Thyroid gland (tissue), 4 donors: Measurements from ENCODE around the gene CDH23. TPM values are rescaled to one million over a fixed set of nuclear protein-coding genes. Genes with fewer than 3 reads are reported as not detected.

ENCODE experiments used
- DNase-seq, 2 donors: peaks; one replicate each; pipeline ENCODE4 v3.0.0-alpha.2; 2019
- H3K27ac ChIP-seq, 3 donors: fragments of 200-600 bp; sonication (generic); 1 replicate in 2 of 3; 2 replicates in 1 of 3; pipeline ENCODE4 v1.5.1; 2016 to 2019; ENCODE audit warnings: mild to moderate bottlenecking in 1 of 3, moderate library complexity in 1 of 3
- H3K27me3 ChIP-seq: fragments of 200-600 bp; sonication (generic); one replicate; pipeline ENCODE4 v1.5.1; 2019
- H3K36me3 ChIP-seq, 2 donors: fragments of 200-600 bp; sonication (generic); one replicate each; pipeline ENCODE4 v1.5.1; 2016 to 2019
- H3K4me1 ChIP-seq, 2 donors: fragments of 200-600 bp; sonication (generic); one replicate each; pipeline ENCODE4 v1.5.1; 2017 to 2019
- H3K4me3 ChIP-seq, 3 donors: fragments of 200-600 bp; sonication (generic); replicated peaks in 1 of 3; 1 replicate in 2 of 3; 2 replicates in 1 of 3; pipeline ENCODE4 v1.5.1; 2016; ENCODE audit warnings: mild to moderate bottlenecking in 1 of 3
- H3K9me3 ChIP-seq: fragments of 200-600 bp; sonication (generic); one replicate; pipeline ENCODE4 v1.5.1; 2017
- POLR2A ChIP-seq, 2 donors: fragments of 450-650 bp; IDR thresholded peaks; one replicate each; pipeline ENCODE4 v1.6.1; 2017; ENCODE audit warnings: antibody characterized with exemption in 2 of 2, mild to moderate bottlenecking in 2 of 2, moderate library complexity in 1 of 2
- WGBS, 2 donors: methylation state at CpG; one replicate each; pipeline ENCODE4 v1.1.5; 2017; 5-methylcytosine and 5-hydroxymethylcytosine counted together
- intact Hi-C: fragments of 100-400 bp; cut with DNase I; formaldehyde crosslinking; loops from one replicate; pipeline ENCODE4 v1.15.1; 2023
- total RNA-seq, 4 donors: library from RNA; depleted of rRNA; stranded (reverse); fragments of >200 nt; gene quantifications; one replicate each; pipeline ENCODE4 v1.2.3, GENCODE V29; 2016
- TF ChIP-seq, protein P1 (sequence below), 6 experiments: fragments of 200-600 bp in 3 of 6; fragments of 450-650 bp in 3 of 6; sonication (generic) in 3 of 6; IDR thresholded peaks; one replicate each; pipeline ENCODE4 v1.5.1; 2016 to 2019; ENCODE audit warnings: antibody characterized with exemption in 6 of 6, mild to moderate bottlenecking in 2 of 6, inconsistent platforms in 1 of 6, moderate library complexity in 1 of 6

CDH23 gene
- total RNA-seq, 4 donors from 2014 or later = 3.0 to 4.2 (median 3.9) TPM

DNA sequence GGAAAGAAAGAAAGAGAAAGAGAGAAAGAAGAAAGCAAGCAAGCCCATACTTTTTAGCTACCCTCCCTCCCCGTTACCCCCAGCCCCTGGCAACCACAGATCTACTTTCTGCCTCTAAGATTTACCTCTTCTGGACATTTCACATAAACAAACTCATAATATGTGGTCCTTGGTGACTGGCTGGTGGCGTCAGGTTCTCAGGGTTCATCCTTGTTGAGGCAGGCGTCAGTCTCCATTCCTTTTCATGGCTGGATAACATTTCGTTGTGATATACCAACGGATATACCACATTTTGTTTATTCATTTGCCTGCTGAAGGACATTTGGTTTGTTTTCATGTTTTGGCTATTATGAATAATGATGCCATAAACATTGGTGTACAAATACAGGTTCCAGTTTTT lies 30.5 kb downstream of the CDH23 start:
- Histone ChIP-seq H3K4me1 (no peaks in the 10 kb centered on the region), H3K9me3 (no peaks in the 10 kb centered on the region), H3K36me3 (no peaks in the 10 kb centered on the region), H3K4me3 (no peak overlapping the region), H3K27me3 (no peaks in the 10 kb centered on the region), H3K27ac (no peak overlapping the region)
- TF ChIP-seq, protein P1, sequence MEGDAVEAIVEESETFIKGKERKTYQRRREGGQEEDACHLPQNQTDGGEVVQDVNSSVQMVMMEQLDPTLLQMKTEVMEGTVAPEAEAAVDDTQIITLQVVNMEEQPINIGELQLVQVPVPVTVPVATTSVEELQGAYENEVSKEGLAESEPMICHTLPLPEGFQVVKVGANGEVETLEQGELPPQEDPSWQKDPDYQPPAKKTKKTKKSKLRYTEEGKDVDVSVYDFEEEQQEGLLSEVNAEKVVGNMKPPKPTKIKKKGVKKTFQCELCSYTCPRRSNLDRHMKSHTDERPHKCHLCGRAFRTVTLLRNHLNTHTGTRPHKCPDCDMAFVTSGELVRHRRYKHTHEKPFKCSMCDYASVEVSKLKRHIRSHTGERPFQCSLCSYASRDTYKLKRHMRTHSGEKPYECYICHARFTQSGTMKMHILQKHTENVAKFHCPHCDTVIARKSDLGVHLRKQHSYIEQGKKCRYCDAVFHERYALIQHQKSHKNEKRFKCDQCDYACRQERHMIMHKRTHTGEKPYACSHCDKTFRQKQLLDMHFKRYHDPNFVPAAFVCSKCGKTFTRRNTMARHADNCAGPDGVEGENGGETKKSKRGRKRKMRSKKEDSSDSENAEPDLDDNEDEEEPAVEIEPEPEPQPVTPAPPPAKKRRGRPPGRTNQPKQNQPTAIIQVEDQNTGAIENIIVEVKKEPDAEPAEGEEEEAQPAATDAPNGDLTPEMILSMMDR (IDR thresholded peaks at IDR 0.05) = no peak
- no peak for TF ChIP-seq POLR2A (IDR thresholded peaks at IDR 0.05)
- intact Hi-C loops = no loop called here
- 85% methylated on average over 5 of the region's 5 CpGs for WGBS, 2 donors
- no peak for DNase-seq

DNA sequence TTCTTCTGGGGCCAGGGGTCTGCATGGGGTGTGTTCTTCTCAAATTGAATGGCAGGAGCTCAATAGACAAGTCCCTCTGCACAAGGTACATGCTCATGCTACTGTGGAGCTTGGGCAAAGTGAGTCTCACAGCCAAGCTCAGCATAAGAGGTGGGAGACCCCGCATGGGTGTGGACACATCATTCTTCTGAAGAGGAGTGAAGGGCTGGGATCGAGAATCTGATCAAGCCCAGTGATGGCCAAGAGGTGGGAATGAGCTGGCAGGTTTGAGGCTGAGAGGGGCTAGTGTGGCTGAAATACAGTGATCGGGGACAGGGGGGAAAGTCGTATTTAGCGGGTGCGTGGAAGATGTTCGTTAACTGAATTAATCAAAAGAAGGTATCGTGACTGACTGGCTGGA lies 32.6 kb downstream of the CDH23 start:
- no peak overlapping the region for H3K4me3 ChIP-seq
- no peaks in the 10 kb centered on the region for H3K4me1 ChIP-seq
- intact Hi-C loops = no loop called here
- no peak overlapping the region for H3K27ac ChIP-seq
- H3K27me3 ChIP-seq = no peaks in the 10 kb centered on the region
- H3K9me3 ChIP-seq = no peaks in the 10 kb centered on the region
- 96% methylated on average over 7 to 8 of the region's 8 CpGs for WGBS, 2 donors
- H3K36me3 ChIP-seq = no peaks in the 10 kb centered on the region
- no peak for DNase-seq
- TF ChIP-seq, protein P1 (IDR thresholded peaks at IDR 0.05) = no peak
- no peak for TF ChIP-seq POLR2A (IDR thresholded peaks at IDR 0.05)

DNA sequence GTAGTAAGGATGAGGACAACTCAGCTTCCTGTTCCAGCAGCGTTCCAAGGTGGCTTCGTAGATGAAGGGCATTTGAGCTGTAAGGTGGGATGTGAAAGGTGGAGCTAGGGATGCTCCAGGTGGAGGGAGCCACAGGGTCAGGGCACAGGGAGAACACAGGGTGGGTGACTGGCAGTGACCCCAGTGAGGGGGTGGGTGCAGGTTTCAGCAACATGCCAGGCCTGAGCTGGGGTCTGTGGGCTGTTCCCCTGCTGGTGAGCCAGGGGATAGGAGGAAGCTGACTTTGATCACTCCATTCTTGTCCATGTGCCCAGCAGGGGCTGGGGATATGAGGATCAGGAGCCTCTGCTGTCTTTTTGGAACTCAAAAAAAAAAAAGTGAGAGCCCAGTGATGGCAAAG lies 33.2 kb downstream of the CDH23 start:
- intact Hi-C loops = no loop called here

DNA sequence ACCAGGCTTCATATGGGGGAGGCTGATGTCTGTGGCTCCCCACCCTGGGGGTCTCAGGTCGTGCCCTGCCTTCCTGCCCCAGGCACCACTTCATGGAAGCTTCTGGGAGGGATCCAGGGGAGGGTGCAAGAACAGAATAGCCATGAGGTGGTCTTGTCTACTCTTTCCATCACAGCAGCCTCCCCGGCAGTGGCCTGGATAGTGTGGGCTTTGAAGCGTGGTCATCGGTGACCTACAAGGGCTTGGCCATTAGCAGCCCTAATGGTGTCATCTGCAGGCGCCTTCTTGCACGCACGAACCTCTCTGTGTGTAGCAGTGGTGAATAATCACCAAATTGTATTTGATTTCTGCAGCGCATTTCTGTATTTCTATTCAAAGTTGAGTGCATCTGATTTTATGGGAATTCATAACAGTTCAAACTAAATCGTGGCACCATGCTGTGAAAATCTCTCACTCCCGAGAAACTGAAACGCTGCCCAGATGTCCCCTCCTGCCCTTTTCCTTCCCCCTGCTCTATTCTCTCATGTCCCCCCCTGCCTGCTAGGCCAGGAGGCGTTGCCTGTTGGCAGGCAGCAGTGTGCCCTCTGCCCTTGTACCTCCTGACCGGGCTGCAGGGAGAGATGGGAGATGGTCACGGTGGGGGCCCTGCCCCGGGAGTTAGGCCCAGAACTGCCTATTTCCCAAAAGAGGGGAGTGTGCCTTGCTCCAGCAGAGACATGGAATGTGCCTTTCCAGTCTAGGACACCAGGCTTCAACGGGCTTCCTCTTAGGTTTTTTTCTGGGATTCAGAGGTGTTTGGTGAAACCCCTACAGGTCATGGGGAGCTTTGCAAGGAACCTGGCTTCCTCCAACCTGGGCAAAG lies 34.8 kb downstream of the CDH23 start:
- DNase-seq = no peak
- Histone ChIP-seq H3K36me3 (no peaks in the 10 kb centered on the region), H3K4me3 (no peak overlapping the region), H3K27ac (no peak overlapping the region), H3K9me3 (no peaks in the 10 kb centered on the region), H3K4me1 (no peaks in the 10 kb centered on the region), H3K27me3 (no peaks in the 10 kb centered on the region)
- intact Hi-C loops = no loop called here
- TF ChIP-seq POLR2A (IDR thresholded peaks at IDR 0.05) = no peak
- TF ChIP-seq, protein P1 (IDR thresholded peaks at IDR 0.05) = no peak
- WGBS, 2 donors = 81% methylated on average over 15 to 16 of the region's 16 CpGs

More for the DNA sequence above, 33.2 kb downstream of the CDH23 start:
- Histone ChIP-seq H3K9me3 (no peaks in the 10 kb centered on the region), H3K4me3 (no peak overlapping the region), H3K27me3 (no peaks in the 10 kb centered on the region), H3K4me1 (no peaks in the 10 kb centered on the region), H3K36me3 (no peaks in the 10 kb centered on the region), H3K27ac (no peak overlapping the region)
- no peak for DNase-seq
- WGBS, 2 donors = 86 to 95% methylated on average over 2 of the region's 2 CpGs
- TF ChIP-seq, protein P1 (IDR thresholded peaks at IDR 0.05) = no peak
- TF ChIP-seq POLR2A (IDR thresholded peaks at IDR 0.05) = no peak

DNA sequence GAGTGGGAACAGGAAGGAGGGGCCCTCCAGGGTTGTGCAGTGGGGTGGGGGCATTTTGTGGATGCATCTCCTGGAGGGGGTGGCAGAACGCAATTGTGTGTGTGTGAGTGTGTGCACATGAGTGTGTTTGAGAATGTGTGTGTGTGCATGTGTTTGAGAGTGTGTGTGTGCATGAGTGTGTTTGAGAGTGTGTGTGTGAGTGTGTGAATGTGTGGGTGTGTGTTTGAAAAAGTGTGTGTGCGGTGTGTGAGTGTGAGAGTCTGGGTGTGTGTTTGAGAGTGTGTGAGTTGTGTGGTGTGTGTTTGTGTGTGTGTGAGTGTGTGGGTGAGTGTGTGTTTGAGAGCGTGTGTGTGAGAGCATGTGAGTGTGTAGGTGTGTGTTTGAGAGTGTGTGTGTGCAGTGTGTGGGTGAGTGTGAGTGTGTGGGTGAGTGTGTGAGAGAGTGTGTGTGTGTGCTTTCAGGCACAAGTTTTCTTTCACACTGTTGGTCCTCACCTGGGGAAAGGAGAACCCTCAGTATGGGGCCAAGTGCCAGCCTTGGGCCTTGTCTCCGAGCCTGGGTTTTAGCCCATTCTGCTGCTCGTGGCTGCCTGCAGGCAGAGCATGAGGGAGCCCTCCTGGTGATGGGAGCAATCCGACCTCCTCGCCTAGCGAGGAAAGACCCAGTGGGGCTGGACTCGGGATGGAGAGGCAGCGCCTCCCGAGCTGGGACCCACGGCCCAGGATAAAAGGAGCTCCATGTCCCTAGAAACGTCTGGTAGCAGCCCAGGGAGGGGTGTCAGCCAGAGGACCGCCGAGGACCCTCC lies 35.6 kb downstream of the CDH23 start:
- Histone ChIP-seq H3K4me1 (no peaks in the 10 kb centered on the region), H3K27me3 (no peaks in the 10 kb centered on the region), H3K4me3 (no peak overlapping the region), H3K36me3 (no peaks in the 10 kb centered on the region), H3K9me3 (no peaks in the 10 kb centered on the region), H3K27ac (no peak overlapping the region)
- TF ChIP-seq POLR2A (IDR thresholded peaks at IDR 0.05) = no peak
- TF ChIP-seq, protein P1 (IDR thresholded peaks at IDR 0.05) = no peak
- intact Hi-C loops = no loop called here
- 69 to 81% methylated on average over 11 to 14 of the region's 15 CpGs for WGBS, 2 donors
- no peak for DNase-seq
